Osteocyte (in vitro differentiated cells): Measurements from ENCODE around the gene CBY1. TPM values are rescaled to one million over a fixed set of nuclear protein-coding genes. Genes with fewer than 3 reads are reported as not detected.

Experiments used
- DNase-seq: peaks from one replicate; pipeline ENCODE4 v3.0.0; 2021; ENCODE audit warnings: mixed read lengths; ENCODE audit not compliant: unreplicated experiment; ENCODE audit errors: extremely low spot score
- H3K27ac Mint-ChIP-seq: one replicate; pipeline ENCODE4 v1.8.0; 2021; ENCODE audit warnings: mild to moderate bottlenecking, mixed read lengths; ENCODE audit not compliant: unreplicated experiment
- H3K27me3 Mint-ChIP-seq: one replicate; pipeline ENCODE4 v1.8.0; 2021; ENCODE audit warnings: mixed read lengths; ENCODE audit not compliant: unreplicated experiment
- H3K36me3 Mint-ChIP-seq: one replicate; pipeline ENCODE4 v1.8.0; 2021; ENCODE audit warnings: mixed read lengths; ENCODE audit not compliant: unreplicated experiment
- H3K4me1 Mint-ChIP-seq: one replicate; pipeline ENCODE4 v1.8.0; 2021; ENCODE audit warnings: mixed read lengths; ENCODE audit not compliant: unreplicated experiment
- H3K4me3 Mint-ChIP-seq: one replicate; pipeline ENCODE4 v1.8.0; 2021; ENCODE audit warnings: mild to moderate bottlenecking, moderate library complexity, mixed read lengths; ENCODE audit not compliant: unreplicated experiment
- H3K9me3 Mint-ChIP-seq: one replicate; pipeline ENCODE4 v1.8.0; 2021; ENCODE audit warnings: mixed read lengths; ENCODE audit not compliant: unreplicated experiment
- total RNA-seq: library from RNA; stranded (reverse); gene quantifications from 2 replicates; pipeline ENCODE4 v1.2.1, GENCODE V29; 2021
- TF ChIP-seq, protein P1 (sequence below): fragments of 200-600 bp; sonication (generic); IDR thresholded peaks from 2 replicates; pipeline ENCODE4 v1.5.0; 2021; ENCODE audit warnings: antibody characterized with exemption, mild to moderate bottlenecking, moderate library complexity

The CBY1 gene
- total RNA-seq, 1 donor from 2014 or later, result 38.3 TPM

DNA sequence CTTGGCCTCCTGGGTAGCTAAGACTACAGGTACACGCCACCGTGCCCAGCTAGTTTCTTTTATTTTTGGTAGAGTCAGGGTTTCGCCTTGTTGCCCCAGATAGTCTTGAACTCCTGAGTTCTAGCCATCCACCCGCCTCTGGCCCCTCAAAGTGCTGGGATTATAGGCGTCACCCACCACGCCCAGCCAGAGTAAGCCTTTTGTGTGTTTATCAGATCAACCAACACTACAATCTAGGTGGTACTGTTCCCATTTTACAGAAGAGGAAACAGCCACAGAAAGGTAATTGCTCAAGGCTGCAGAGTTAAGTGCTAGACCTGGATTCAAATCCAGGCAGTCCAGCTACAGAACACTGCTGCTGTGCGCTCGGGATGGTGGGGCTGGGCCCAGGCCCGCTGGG, 28.5 kb downstream of the CBY1 start:
- H3K9me3 Mint-ChIP-seq, result no peaks in the 10 kb centered on the region
- H3K27ac Mint-ChIP-seq, result no peak overlapping the region
- no peaks in the 10 kb centered on the region for H3K27me3 Mint-ChIP-seq
- TF ChIP-seq, protein P1, sequence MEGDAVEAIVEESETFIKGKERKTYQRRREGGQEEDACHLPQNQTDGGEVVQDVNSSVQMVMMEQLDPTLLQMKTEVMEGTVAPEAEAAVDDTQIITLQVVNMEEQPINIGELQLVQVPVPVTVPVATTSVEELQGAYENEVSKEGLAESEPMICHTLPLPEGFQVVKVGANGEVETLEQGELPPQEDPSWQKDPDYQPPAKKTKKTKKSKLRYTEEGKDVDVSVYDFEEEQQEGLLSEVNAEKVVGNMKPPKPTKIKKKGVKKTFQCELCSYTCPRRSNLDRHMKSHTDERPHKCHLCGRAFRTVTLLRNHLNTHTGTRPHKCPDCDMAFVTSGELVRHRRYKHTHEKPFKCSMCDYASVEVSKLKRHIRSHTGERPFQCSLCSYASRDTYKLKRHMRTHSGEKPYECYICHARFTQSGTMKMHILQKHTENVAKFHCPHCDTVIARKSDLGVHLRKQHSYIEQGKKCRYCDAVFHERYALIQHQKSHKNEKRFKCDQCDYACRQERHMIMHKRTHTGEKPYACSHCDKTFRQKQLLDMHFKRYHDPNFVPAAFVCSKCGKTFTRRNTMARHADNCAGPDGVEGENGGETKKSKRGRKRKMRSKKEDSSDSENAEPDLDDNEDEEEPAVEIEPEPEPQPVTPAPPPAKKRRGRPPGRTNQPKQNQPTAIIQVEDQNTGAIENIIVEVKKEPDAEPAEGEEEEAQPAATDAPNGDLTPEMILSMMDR, result no peak
- H3K36me3 Mint-ChIP-seq, result peaks cover 40% of the 10 kb centered on the region
- no peak overlapping the region for H3K4me3 Mint-ChIP-seq
- peaks cover 18% of the 10 kb centered on the region for H3K4me1 Mint-ChIP-seq
- no peak for DNase-seq

DNA sequence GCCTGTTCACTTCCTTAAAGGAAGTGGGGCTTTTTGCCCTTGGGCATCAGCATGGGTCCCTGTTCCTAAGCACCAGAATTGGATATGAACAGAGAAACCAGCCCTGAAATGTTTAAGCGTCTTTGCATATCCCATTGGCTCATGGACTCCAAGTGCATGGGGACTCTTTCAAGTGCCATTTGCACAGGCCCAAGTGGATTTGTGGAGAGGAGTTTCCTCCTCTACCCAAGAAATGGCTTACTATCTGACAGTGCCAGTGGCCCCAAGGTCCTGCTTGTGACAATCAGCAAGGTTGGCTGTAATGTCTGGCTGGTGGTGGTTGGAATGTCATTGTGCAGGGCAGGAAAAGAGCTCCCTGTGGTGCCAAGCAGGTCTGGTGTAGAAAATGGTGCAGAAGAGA, 29.3 kb downstream of the CBY1 start:
- TF ChIP-seq, protein P1, result no peak
- H3K36me3 Mint-ChIP-seq, result peaks cover 42% of the 10 kb centered on the region
- DNase-seq, result no peak
- no peak overlapping the region for H3K4me3 Mint-ChIP-seq
- H3K27me3 Mint-ChIP-seq, result no peaks in the 10 kb centered on the region
- H3K4me1 Mint-ChIP-seq, result peaks cover 18% of the 10 kb centered on the region
- no peaks in the 10 kb centered on the region for H3K9me3 Mint-ChIP-seq
- H3K27ac Mint-ChIP-seq, result no peak overlapping the region

DNA sequence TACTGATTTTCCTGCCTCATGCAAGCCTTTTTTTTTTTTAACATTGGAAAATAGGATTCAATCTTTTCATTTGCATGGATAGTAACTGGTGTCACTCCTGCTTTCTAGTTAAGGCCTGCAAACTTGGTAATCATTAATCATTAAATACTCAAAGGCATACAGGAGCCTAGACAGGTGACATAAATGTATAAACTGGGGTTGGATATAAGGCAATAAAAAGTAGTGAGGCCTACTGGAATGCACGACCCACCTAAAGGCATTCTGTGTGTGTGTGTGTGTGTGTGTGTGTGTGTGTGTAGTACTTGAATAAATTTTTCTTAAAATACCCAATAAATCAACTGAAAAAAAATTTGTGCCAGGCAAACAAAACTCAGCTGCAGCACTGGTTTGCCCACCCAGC, 33.2 kb downstream of the CBY1 start:
- no peak overlapping the region for H3K27ac Mint-ChIP-seq
- H3K9me3 Mint-ChIP-seq, result no peaks in the 10 kb centered on the region
- no peak for DNase-seq
- TF ChIP-seq, protein P1, result no peak
- peaks cover 47% of the 10 kb centered on the region for H3K36me3 Mint-ChIP-seq
- H3K4me3 Mint-ChIP-seq, result no peak overlapping the region
- H3K27me3 Mint-ChIP-seq, result no peaks in the 10 kb centered on the region
- peaks cover 15% of the 10 kb centered on the region for H3K4me1 Mint-ChIP-seq

DNA sequence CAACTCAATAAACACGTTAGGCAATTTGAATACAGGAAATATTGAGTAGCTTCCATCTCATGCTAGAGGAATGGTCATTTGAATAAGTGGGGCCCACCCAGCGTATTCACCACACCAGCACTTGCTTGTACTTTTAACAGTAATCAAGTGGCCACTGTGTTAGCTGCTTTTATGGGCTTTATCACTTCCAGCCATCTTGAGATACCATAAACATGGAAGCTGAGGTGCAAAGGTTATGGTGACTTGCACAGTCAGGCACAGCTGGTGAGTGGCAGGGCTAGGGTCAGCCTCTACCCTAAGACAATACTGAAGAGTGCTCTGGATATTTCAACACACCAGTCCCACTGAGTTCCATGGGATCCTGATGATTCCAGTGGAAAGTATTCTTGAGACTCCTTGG, 37.6 kb downstream of the CBY1 start:
- no peaks in the 10 kb centered on the region for H3K9me3 Mint-ChIP-seq
- no peak overlapping the region for H3K4me3 Mint-ChIP-seq
- no peak for DNase-seq
- no peak overlapping the region for H3K27ac Mint-ChIP-seq
- TF ChIP-seq, protein P1, result no peak
- H3K4me1 Mint-ChIP-seq, result peaks cover 51% of the 10 kb centered on the region
- H3K36me3 Mint-ChIP-seq, result peaks cover 33% of the 10 kb centered on the region
- no peaks in the 10 kb centered on the region for H3K27me3 Mint-ChIP-seq

DNA sequence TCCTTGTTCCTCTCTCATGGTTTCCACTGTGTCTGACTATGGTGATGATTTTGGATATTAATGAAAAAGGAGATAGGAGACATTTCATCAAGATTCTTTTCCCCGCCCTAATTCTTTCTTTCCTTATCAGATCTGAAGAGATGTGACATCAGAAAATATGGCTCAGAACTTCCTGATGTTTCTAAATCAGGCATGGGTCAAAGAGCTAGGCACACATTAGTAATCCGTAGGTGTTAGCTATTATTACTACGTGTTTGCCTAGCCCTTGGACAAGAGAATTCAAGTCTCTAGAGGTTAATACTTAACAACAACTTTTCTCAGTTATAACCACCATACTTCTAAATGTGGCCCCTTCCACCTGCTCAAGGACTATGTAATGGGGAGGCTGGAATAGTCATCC, 38.5 kb downstream of the CBY1 start:
- DNase-seq, result no peak
- Mint-ChIP-seq H3K27me3 (no peaks in the 10 kb centered on the region), H3K4me3 (no peak overlapping the region), H3K36me3 (peaks cover 25% of the 10 kb centered on the region), H3K9me3 (no peaks in the 10 kb centered on the region), H3K27ac (peak overlapping the region; percentile 57), H3K4me1 (peaks cover 59% of the 10 kb centered on the region)
- TF ChIP-seq, protein P1, result no peak
